HG02588 (cell line): ENCODE results near the gene LBX1.

ENCODE experiments used
- ATAC-seq: cut with Tn5 transposase; IDR thresholded peaks from one replicate; pipeline ENCODE4 v1.9.1; 2021; ENCODE audit warnings: mild to moderate bottlenecking, moderate library complexity; ENCODE audit not compliant: unreplicated experiment

LBX1 gene

GRCh38 chr10:101229266-101230182 is at the start of gene LBX1:
LBX1 (minus strand) TSS chr10:101229463; CDS start chr10:101228815, 648 bp downstream.
- no peak for ATAC-seq

GRCh38 chr10:101273741-101274140 is 44.5 kb upstream of the LBX1 start:
- no peak for ATAC-seq

- ATAC-seq = no peak
Measured at GRCh38 chr10:101273330-101273729, 44.1 kb upstream of the LBX1 start.

GRCh38 chr10:101272229-101272868 is 43.1 kb upstream of the LBX1 start:
- no peak for ATAC-seq

- no peak for ATAC-seq
Measured at GRCh38 chr10:101270763-101271162, 41.5 kb upstream of the LBX1 start.

GRCh38 chr10:101267776-101268175 is 38.5 kb upstream of the LBX1 start:
- no peak for ATAC-seq

GRCh38 chr10:101267290-101267680 is 38.0 kb upstream of the LBX1 start:
- no peak for ATAC-seq

GRCh38 chr10:101266381-101267289 is 37.4 kb upstream of the LBX1 start:
- ATAC-seq = no peak

GRCh38 chr10:101263150-101263752 is 34.0 kb upstream of the LBX1 start:
- no peak for ATAC-seq

GRCh38 chr10:101262147-101262546 is 32.9 kb upstream of the LBX1 start:
- no peak for ATAC-seq

GRCh38 chr10:101261702-101262101 is 32.4 kb upstream of the LBX1 start:
- ATAC-seq = no peak

GRCh38 chr10:101260764-101261481 is 31.7 kb upstream of the LBX1 start:
- no peak for ATAC-seq

- no peak for ATAC-seq
Measured at GRCh38 chr10:101258179-101258885, 29.1 kb upstream of the LBX1 start.

- no peak for ATAC-seq
Measured at GRCh38 chr10:101257491-101257890, 28.2 kb upstream of the LBX1 start.

- no peak for ATAC-seq
Measured at GRCh38 chr10:101257084-101257483, 27.8 kb upstream of the LBX1 start.

GRCh38 chr10:101256387-101256786 is 27.1 kb upstream of the LBX1 start:
- ATAC-seq = no peak

- no peak for ATAC-seq
Measured at GRCh38 chr10:101250136-101250535, 20.9 kb upstream of the LBX1 start.

- no peak for ATAC-seq
Measured at GRCh38 chr10:101249171-101249581, 19.9 kb upstream of the LBX1 start.

GRCh38 chr10:101246639-101247038 is 17.4 kb upstream of the LBX1 start:
- no peak for ATAC-seq
